K562 (cell line): Measurements from ENCODE around the gene CSNK1A1. TPM values are rescaled to one million over a fixed set of nuclear protein-coding genes. Genes with fewer than 3 reads are reported as not detected.

Experiments
- CEBPB ChIP-seq: fragments of 450-650 bp; IDR thresholded peaks from 2 replicates; pipeline ENCODE4 v1.6.1; 2016; ENCODE audit warnings: missing genetic modification characterization, missing compliant biosample characterization
- FIP1L1 ChIP-seq: fragments of 200-400 bp; formaldehyde crosslinking; IDR thresholded peaks from 2 replicates; pipeline ENCODE4 v1.6.1; 2018; ENCODE audit warnings: mild to moderate bottlenecking, low read depth, low read length; ENCODE audit not compliant: poor library complexity, severe bottlenecking
- FOSL1 ChIP-seq: fragments of 200-800 bp; sonication (Bioruptor generic); conservative IDR thresholded peaks from 2 replicates; pipeline ENCODE4 v1.6.1; 2016; ENCODE audit warnings: missing genetic modification characterization, missing compliant biosample characterization
- GABPA ChIP-seq: fragments of 200-800 bp; sonication (Bioruptor generic); conservative IDR thresholded peaks from 2 replicates; pipeline ENCODE4 v1.6.1; 2016; ENCODE audit warnings: low read depth, missing genetic modification characterization, missing compliant biosample characterization
- GATA2 ChIP-seq: sonication (generic); formaldehyde crosslinking; IDR thresholded peaks from 2 replicates; pipeline ENCODE4 v1.4.0; 2020; ENCODE audit warnings: mild to moderate bottlenecking, missing genetic modification reagents
- JUND ChIP-seq, 2 experiments: IDR thresholded peaks; 2 replicates in 1 of 2; 3 replicates in 1 of 2; pipeline ENCODE4 v1.6.1; 2011; ENCODE audit warnings: borderline replicate concordance in 2 of 2, low read depth in 2 of 2, low read length in 2 of 2, improper control_type of control experiment in 1 of 2, missing biosample characterization in 1 of 2, missing genetic modification characterization in 1 of 2, missing genetic modification reagents in 1 of 2
- MAFK ChIP-seq: IDR thresholded peaks from 2 replicates; pipeline ENCODE4 v1.6.1; 2011; ENCODE audit warnings: low read length, improper control_type of control experiment
- MAZ ChIP-seq, 2 experiments: fragments of 450-650 bp in 1 of 2; sonication (generic) in 1 of 2; formaldehyde crosslinking; IDR thresholded peaks in 1 of 2; conservative IDR thresholded peaks in 1 of 2; 2 replicates each; pipeline versions ENCODE4 v1.4.0 to v1.5.0; 2020; ENCODE audit warnings: mild to moderate bottlenecking in 1 of 2, missing genetic modification reagents in 1 of 2
- SNIP1 ChIP-seq: fragments of 450-650 bp; IDR thresholded peaks from 2 replicates; pipeline ENCODE4 v1.7.1; 2017; ENCODE audit warnings: low read depth, mild to moderate bottlenecking
- STAG1 ChIP-seq: sonication (generic); formaldehyde crosslinking; IDR thresholded peaks from 2 replicates; pipeline ENCODE4 v1.5.0; 2020; ENCODE audit warnings: missing genetic modification reagents, borderline replicate concordance
- ZBED1 ChIP-seq: IDR thresholded peaks from 2 replicates; pipeline ENCODE4 v1.6.1; 2014
- ZNF232 ChIP-seq: sonication (generic); formaldehyde crosslinking; IDR thresholded peaks from 2 replicates; pipeline ENCODE4 v1.8.0; 2022; ENCODE audit warnings: mild to moderate bottlenecking, missing genetic modification reagents
- polyA plus RNA-seq, 8 experiments: library from polyadenylated mRNA; depleted of rRNA in 4 of 8; stranded (reverse) in 5 of 8; unstranded in 3 of 8; fragments of >200 nt; fragmentation: Nextera tagmentation in 2 of 8; fragmentation: Illumina TruSeq in 1 of 8; extraction: Ambion mirVana in 2 of 8; extraction: Trizol in 1 of 8; gene quantifications; 2 replicates each; pipeline versions ENCODE4 v1.2.1 to v1.2.3, GENCODE V29; 2011 to 2014; ENCODE audit warnings: inconsistent platforms in 1 of 8, missing spikeins in 1 of 8
- total RNA-seq, 7 experiments: library from RNA; depleted of rRNA in 6 of 7; stranded (reverse); fragments of >200 nt in 6 of 7; fragmentation: Illumina TruSeq in 2 of 7; extraction: Trizol in 2 of 7; gene quantifications; 2 replicates each; pipeline versions ENCODE4 v1.2.1 to v1.2.3, GENCODE V29; 2011 to 2021; ENCODE audit warnings: low replicate concordance in 1 of 7
- TF ChIP-seq, protein P1 (sequence below), 2 experiments: IDR thresholded peaks in 1 of 2; conservative IDR thresholded peaks in 1 of 2; 2 replicates each; pipeline ENCODE4 v1.6.1; 2016; ENCODE audit warnings: low read depth in 2 of 2, mild to moderate bottlenecking in 1 of 2, missing compliant biosample characterization in 1 of 2, missing genetic modification characterization in 1 of 2, moderate library complexity in 1 of 2
- TF ChIP-seq, protein P2 (sequence below): sonication (generic); formaldehyde crosslinking; IDR thresholded peaks from 2 replicates; pipeline ENCODE4 v1.8.0; 2022; ENCODE audit warnings: missing genetic modification reagents, mild to moderate bottlenecking, moderate library complexity, borderline replicate concordance
- TF ChIP-seq, protein P3 (sequence below): sonication (generic); formaldehyde crosslinking; IDR thresholded peaks from 2 replicates; pipeline ENCODE4 v1.8.1; 2023; ENCODE audit warnings: mild to moderate bottlenecking, missing genetic modification reagents
- TF ChIP-seq, protein P4 (sequence below): fragments of 450-650 bp; IDR thresholded peaks from 2 replicates; pipeline ENCODE4 v1.6.1; 2016; ENCODE audit warnings: mild to moderate bottlenecking

The CSNK1A1 gene
- total and polyA plus RNA-seq, 9 of the 15 experiments (the other 6 are each of a cell fraction or from before 2014, with no cell fraction given), result 49.1 to 196 (median 154) TPM

DNA sequence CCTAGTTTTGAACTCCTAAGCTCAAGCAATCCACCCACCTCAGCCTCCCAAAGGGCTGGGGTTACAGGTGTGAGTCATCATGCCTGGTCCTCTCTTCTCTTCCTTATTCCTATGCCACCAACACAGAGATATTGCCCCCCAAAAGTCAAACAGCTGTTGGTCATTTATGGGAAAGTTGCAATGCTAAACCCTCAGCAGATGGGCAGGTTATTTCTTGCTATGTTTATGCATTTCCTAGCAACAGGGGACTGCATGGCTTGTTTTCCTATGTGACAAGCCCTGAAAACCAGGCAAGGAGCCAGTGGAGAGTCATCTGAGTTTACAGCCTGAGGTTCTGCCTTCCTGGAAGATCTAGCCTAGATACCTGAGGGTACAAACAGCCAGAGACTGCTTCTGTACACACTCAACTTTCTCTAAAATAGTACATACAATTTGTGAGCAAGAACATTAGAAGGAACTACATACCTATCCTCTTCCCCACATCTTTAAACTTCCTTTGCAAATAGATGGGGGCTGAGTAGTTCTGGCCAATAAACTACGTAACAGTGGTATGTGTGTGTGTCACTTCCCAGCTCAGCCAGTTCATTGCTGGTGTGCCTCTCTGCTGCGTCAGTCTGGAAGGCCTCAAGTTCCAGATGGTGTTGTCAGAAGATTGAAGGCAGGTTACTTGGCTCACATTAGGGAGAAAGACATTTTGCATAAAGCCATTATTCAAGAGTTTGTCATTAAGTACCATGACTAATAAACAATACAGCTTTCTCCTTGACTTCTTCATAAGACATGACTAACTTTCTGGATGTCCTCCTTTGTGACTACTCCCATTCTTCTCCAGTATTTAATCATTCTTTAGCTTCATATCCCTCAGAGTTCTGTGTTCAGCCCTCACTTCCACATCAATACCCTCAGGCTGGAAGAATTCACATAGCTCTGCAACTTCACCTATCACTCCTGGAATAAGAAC is 65.3 kb downstream of the CSNK1A1 start (continued):
- TF ChIP-seq, protein P1, sequence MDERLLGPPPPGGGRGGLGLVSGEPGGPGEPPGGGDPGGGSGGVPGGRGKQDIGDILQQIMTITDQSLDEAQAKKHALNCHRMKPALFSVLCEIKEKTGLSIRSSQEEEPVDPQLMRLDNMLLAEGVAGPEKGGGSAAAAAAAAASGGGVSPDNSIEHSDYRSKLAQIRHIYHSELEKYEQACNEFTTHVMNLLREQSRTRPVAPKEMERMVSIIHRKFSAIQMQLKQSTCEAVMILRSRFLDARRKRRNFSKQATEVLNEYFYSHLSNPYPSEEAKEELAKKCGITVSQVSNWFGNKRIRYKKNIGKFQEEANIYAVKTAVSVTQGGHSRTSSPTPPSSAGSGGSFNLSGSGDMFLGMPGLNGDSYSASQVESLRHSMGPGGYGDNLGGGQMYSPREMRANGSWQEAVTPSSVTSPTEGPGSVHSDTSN (CRISPR knock-in tag; IDR thresholded peaks at IDR 0.05; ENCODE audit: low read depth), result no peak
- TF ChIP-seq, protein P1 (tag; conservative IDR thresholded peaks at IDR 0.05; ENCODE audit: low read depth), result peak; percentile 77
- TF ChIP-seq, protein P2, sequence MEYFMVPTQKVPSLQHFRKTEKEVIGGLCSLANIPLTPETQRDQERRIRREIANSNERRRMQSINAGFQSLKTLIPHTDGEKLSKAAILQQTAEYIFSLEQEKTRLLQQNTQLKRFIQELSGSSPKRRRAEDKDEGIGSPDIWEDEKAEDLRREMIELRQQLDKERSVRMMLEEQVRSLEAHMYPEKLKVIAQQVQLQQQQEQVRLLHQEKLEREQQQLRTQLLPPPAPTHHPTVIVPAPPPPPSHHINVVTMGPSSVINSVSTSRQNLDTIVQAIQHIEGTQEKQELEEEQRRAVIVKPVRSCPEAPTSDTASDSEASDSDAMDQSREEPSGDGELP (CRISPR knock-in tag), result peak; percentile 62
- TF ChIP-seq, protein P3, sequence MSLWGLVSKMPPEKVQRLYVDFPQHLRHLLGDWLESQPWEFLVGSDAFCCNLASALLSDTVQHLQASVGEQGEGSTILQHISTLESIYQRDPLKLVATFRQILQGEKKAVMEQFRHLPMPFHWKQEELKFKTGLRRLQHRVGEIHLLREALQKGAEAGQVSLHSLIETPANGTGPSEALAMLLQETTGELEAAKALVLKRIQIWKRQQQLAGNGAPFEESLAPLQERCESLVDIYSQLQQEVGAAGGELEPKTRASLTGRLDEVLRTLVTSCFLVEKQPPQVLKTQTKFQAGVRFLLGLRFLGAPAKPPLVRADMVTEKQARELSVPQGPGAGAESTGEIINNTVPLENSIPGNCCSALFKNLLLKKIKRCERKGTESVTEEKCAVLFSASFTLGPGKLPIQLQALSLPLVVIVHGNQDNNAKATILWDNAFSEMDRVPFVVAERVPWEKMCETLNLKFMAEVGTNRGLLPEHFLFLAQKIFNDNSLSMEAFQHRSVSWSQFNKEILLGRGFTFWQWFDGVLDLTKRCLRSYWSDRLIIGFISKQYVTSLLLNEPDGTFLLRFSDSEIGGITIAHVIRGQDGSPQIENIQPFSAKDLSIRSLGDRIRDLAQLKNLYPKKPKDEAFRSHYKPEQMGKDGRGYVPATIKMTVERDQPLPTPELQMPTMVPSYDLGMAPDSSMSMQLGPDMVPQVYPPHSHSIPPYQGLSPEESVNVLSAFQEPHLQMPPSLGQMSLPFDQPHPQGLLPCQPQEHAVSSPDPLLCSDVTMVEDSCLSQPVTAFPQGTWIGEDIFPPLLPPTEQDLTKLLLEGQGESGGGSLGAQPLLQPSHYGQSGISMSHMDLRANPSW (CRISPR knock-in tag), result no peak
- TF ChIP-seq CEBPB (tag) (no peak), ZNF232 (CRISPR knock-in tag) (no peak), SNIP1 (no peak), MAZ (CRISPR knock-in tag; conservative IDR thresholded peaks at IDR 0.05 in 1 of 2, IDR thresholded peaks at IDR 0.05 in 1 of 2) (peak in 1 of 2 experiments; percentile 53; a peak in 1 of 4 replicates), ZBED1 (no peak), GATA2 (peak; percentile 76; the same call in 1 of the 2 replicates), MAFK (no peak), GABPA (tag) (0 out of 2 replicates have a peak, but pooled peaks have one; percentile 18), STAG1 (CRISPR knock-in tag) (no peak), FIP1L1 (no peak), FOSL1 (tag) (peak; percentile 75), JUND (IDR thresholded peaks at IDR 0.05; ENCODE audit: borderline replicate concordance, low read depth, low read length) (peak; percentile 35; the same call in 1 of the 2 replicates), JUND (tag; IDR thresholded peaks at IDR 0.05; ENCODE audit: borderline replicate concordance, low read depth, low read length) (peak; percentile 22; the same call in 2 of the 3 replicates)
- TF ChIP-seq, protein P4, sequence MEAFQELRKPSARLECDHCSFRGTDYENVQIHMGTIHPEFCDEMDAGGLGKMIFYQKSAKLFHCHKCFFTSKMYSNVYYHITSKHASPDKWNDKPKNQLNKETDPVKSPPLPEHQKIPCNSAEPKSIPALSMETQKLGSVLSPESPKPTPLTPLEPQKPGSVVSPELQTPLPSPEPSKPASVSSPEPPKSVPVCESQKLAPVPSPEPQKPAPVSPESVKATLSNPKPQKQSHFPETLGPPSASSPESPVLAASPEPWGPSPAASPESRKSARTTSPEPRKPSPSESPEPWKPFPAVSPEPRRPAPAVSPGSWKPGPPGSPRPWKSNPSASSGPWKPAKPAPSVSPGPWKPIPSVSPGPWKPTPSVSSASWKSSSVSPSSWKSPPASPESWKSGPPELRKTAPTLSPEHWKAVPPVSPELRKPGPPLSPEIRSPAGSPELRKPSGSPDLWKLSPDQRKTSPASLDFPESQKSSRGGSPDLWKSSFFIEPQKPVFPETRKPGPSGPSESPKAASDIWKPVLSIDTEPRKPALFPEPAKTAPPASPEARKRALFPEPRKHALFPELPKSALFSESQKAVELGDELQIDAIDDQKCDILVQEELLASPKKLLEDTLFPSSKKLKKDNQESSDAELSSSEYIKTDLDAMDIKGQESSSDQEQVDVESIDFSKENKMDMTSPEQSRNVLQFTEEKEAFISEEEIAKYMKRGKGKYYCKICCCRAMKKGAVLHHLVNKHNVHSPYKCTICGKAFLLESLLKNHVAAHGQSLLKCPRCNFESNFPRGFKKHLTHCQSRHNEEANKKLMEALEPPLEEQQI, result no peak
